HepG2 (cell line): ENCODE results near the gene IGF2. TPM values are rescaled to one million over a fixed set of nuclear protein-coding genes. Genes with fewer than 3 reads are reported as not detected.

Source experiments
- ADNP ChIP-seq: sonication (generic); formaldehyde crosslinking; IDR thresholded peaks from 2 replicates; pipeline ENCODE4 v1.4.0; 2020; ENCODE audit warnings: missing genetic modification reagents
- ASH2L ChIP-seq: fragments of 300-600, 200-600 bp; sonication (generic); IDR thresholded peaks from 2 replicates; pipeline ENCODE4 v1.7.0; 2017; ENCODE audit warnings: low read depth, mild to moderate bottlenecking, moderate library complexity, mixed read lengths, low read length; ENCODE audit not compliant: insufficient read length
- CCAR2 ChIP-seq: fragments of 200-400 bp; formaldehyde crosslinking; optimal IDR thresholded peaks from 2 replicates; pipeline ENCODE3; 2018; ENCODE audit warnings: low read depth, mild to moderate bottlenecking, low read length, moderate library complexity
- HMGA1 ChIP-seq: sonication (generic); formaldehyde crosslinking; conservative IDR thresholded peaks from 2 replicates; pipeline ENCODE4 v1.4.0; 2020; ENCODE audit warnings: missing genetic modification reagents
- RXRA ChIP-seq: sonication (generic); formaldehyde crosslinking; IDR thresholded peaks from 2 replicates; pipeline ENCODE4 v1.5.1; 2020; ENCODE audit warnings: missing genetic modification reagents
- SIN3A ChIP-seq: IDR thresholded peaks from 2 replicates; pipeline ENCODE4 v1.6.1; 2011; ENCODE audit warnings: low read depth, mild to moderate bottlenecking, control low read depth, low read length, borderline replicate concordance
- SNAPC2 ChIP-seq: sonication (generic); formaldehyde crosslinking; IDR thresholded peaks from 2 replicates; pipeline ENCODE4 v1.8.1; 2022; ENCODE audit warnings: mild to moderate bottlenecking, missing genetic modification reagents
- SPEN ChIP-seq: sonication (generic); formaldehyde crosslinking; IDR thresholded peaks from 2 replicates; pipeline ENCODE4 v1.5.1; 2020; ENCODE audit warnings: low read depth, mild to moderate bottlenecking, missing genetic modification reagents
- STAG1 ChIP-seq: sonication (generic); formaldehyde crosslinking; IDR thresholded peaks from 2 replicates; pipeline ENCODE4 v1.4.0; 2020; ENCODE audit warnings: missing genetic modification reagents
- TOPORS ChIP-seq: sonication (generic); formaldehyde crosslinking; IDR thresholded peaks from 2 replicates; pipeline ENCODE4 v1.8.0; 2023; ENCODE audit warnings: mild to moderate bottlenecking, missing genetic modification reagents
- ZFP1 ChIP-seq: IDR thresholded peaks from 2 replicates; pipeline ENCODE4 v1.6.1; 2016
- ZNF546 ChIP-seq: sonication (generic); formaldehyde crosslinking; conservative IDR thresholded peaks from 2 replicates; pipeline ENCODE4 v1.8.1; 2023; ENCODE audit warnings: mild to moderate bottlenecking, missing genetic modification reagents
- ZNF768 ChIP-seq: sonication (generic); formaldehyde crosslinking; IDR thresholded peaks from 2 replicates; pipeline ENCODE4 v1.4.0; 2020; ENCODE audit warnings: missing genetic modification reagents
- ZXDC ChIP-seq: sonication (generic); formaldehyde crosslinking; IDR thresholded peaks from 2 replicates; pipeline ENCODE4 v1.5.0; 2020; ENCODE audit warnings: mild to moderate bottlenecking, missing genetic modification reagents
- polyA plus RNA-seq, 8 experiments: library from polyadenylated mRNA; depleted of rRNA in 3 of 8; stranded (reverse) in 7 of 8; unstranded in 1 of 8; fragments of >200 nt; fragmentation: Illumina TruSeq in 4 of 8; extraction: Trizol in 4 of 8; gene quantifications; 2 replicates each; pipeline versions ENCODE4 v1.2.1 to v1.2.3, GENCODE V29; 2011 to 2016; ENCODE audit warnings: low read depth in 4 of 8, missing spikeins in 1 of 8, mixed read lengths in 1 of 8; ENCODE audit not compliant: insufficient read depth in 1 of 8
- total RNA-seq, 5 experiments: library from RNA; depleted of rRNA; stranded (reverse); fragments of >200 nt; fragmentation: Illumina TruSeq; extraction: Trizol; gene quantifications; 2 replicates each; pipeline ENCODE4 v1.2.3, GENCODE V29; 2016; ENCODE audit warnings: low read depth in 1 of 5
- TF ChIP-seq, protein P1 (sequence below): sonication (generic); formaldehyde crosslinking; IDR thresholded peaks from 2 replicates; pipeline ENCODE4 v1.5.1; 2020; ENCODE audit warnings: mild to moderate bottlenecking, missing genetic modification reagents, borderline replicate concordance
- TF ChIP-seq, protein P2 (sequence below): sonication (generic); formaldehyde crosslinking; IDR thresholded peaks from 2 replicates; pipeline ENCODE4 v1.8.0; 2023; ENCODE audit warnings: mild to moderate bottlenecking, missing genetic modification reagents
- TF ChIP-seq, protein P3 (sequence below), 2 experiments: sonication (generic) in 1 of 2; formaldehyde crosslinking in 1 of 2; IDR thresholded peaks; 2 replicates each; pipeline versions ENCODE4 v1.5.1 to v1.6.1; 2011 to 2020; ENCODE audit warnings: borderline replicate concordance in 1 of 2, low read depth in 1 of 2, low read length in 1 of 2, mild to moderate bottlenecking in 1 of 2, missing genetic modification reagents in 1 of 2, moderate library complexity in 1 of 2

The IGF2 gene
- total and polyA plus RNA-seq, 2 of the 13 experiments (the other 11 are each of a cell fraction or from before 2014, with no cell fraction given), result 79.1 to 254 TPM

- TF ChIP-seq, protein P1, sequence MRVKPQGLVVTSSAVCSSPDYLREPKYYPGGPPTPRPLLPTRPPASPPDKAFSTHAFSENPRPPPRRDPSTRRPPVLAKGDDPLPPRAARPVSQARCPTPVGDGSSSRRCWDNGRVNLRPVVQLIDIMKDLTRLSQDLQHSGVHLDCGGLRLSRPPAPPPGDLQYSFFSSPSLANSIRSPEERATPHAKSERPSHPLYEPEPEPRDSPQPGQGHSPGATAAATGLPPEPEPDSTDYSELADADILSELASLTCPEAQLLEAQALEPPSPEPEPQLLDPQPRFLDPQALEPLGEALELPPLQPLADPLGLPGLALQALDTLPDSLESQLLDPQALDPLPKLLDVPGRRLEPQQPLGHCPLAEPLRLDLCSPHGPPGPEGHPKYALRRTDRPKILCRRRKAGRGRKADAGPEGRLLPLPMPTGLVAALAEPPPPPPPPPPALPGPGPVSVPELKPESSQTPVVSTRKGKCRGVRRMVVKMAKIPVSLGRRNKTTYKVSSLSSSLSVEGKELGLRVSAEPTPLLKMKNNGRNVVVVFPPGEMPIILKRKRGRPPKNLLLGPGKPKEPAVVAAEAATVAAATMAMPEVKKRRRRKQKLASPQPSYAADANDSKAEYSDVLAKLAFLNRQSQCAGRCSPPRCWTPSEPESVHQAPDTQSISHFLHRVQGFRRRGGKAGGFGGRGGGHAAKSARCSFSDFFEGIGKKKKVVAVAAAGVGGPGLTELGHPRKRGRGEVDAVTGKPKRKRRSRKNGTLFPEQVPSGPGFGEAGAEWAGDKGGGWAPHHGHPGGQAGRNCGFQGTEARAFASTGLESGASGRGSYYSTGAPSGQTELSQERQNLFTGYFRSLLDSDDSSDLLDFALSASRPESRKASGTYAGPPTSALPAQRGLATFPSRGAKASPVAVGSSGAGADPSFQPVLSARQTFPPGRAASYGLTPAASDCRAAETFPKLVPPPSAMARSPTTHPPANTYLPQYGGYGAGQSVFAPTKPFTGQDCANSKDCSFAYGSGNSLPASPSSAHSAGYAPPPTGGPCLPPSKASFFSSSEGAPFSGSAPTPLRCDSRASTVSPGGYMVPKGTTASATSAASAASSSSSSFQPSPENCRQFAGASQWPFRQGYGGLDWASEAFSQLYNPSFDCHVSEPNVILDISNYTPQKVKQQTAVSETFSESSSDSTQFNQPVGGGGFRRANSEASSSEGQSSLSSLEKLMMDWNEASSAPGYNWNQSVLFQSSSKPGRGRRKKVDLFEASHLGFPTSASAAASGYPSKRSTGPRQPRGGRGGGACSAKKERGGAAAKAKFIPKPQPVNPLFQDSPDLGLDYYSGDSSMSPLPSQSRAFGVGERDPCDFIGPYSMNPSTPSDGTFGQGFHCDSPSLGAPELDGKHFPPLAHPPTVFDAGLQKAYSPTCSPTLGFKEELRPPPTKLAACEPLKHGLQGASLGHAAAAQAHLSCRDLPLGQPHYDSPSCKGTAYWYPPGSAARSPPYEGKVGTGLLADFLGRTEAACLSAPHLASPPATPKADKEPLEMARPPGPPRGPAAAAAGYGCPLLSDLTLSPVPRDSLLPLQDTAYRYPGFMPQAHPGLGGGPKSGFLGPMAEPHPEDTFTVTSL (CRISPR knock-in tag), result no peak
- TF ChIP-seq CCAR2 (no peak), SNAPC2 (CRISPR knock-in tag) (no peak), SPEN (no peak), ZFP1 (CRISPR knock-in tag) (no peak), ZNF546 (no peak), ZNF768 (CRISPR knock-in tag) (no peak), STAG1 (CRISPR knock-in tag) (0 out of 2 replicates have a peak, but pooled peaks have one; percentile 11), ADNP (CRISPR knock-in tag) (no peak), ASH2L (no peak), TOPORS (CRISPR knock-in tag) (no peak), ZXDC (CRISPR knock-in tag) (no peak), HMGA1 (CRISPR knock-in tag) (no peak), SIN3A (no peak), RXRA (no peak)
- TF ChIP-seq, protein P2, sequence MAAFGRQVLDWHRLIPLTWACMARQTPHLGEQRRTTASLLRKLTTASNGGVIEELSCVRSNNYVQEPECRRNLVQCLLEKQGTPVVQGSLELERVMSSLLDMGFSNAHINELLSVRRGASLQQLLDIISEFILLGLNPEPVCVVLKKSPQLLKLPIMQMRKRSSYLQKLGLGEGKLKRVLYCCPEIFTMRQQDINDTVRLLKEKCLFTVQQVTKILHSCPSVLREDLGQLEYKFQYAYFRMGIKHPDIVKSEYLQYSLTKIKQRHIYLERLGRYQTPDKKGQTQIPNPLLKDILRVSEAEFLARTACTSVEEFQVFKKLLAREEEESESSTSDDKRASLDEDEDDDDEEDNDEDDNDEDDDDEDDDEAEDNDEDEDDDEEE (CRISPR knock-in tag), result no peak
- TF ChIP-seq, protein P3, sequence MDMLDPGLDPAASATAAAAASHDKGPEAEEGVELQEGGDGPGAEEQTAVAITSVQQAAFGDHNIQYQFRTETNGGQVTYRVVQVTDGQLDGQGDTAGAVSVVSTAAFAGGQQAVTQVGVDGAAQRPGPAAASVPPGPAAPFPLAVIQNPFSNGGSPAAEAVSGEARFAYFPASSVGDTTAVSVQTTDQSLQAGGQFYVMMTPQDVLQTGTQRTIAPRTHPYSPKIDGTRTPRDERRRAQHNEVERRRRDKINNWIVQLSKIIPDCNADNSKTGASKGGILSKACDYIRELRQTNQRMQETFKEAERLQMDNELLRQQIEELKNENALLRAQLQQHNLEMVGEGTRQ (IDR thresholded peaks at IDR 0.05; ENCODE audit: low read depth, low read length), result no peak
- TF ChIP-seq, protein P3 (CRISPR knock-in tag; IDR thresholded peaks at IDR 0.05; ENCODE audit: borderline replicate concordance), result no peak
These were observed 1.5 kb upstream of the IGF2 start (continued) for GRCh38 chr11:2140411-2141400.
